Calu3 (cell line): ENCODE results near the gene NCOA4. TPM values are rescaled to one million over a fixed set of nuclear protein-coding genes. Genes with fewer than 3 reads are reported as not detected.
A peak's percentile ranks its signal among the peaks of the same experiment; 100 is the strongest.

Experiments used
- BruUV-seq: library from RNA; stranded (reverse); fragments of 400-500 nt; replicated peaks from 2 replicates; lab custom pipeline; 2021; lab: Mats Ljungman, UMichigan
- CTCF ChIA-PET: fragments of 300-600 bp; sonication (Branson Sonifier 250); formaldehyde crosslinking; loops from one replicate; lab custom pipeline; 2022; ENCODE audit warnings: antibody characterized with exemption; lab: Charles Lee
- DNase-seq: peaks from one replicate; pipeline ENCODE4 v3.0.0; 2022
- H3K27ac Mint-ChIP-seq: one replicate; pipeline ENCODE4 v1.8.0; 2022; ENCODE audit warnings: mixed read lengths; ENCODE audit not compliant: unreplicated experiment
- H3K27me3 Mint-ChIP-seq: one replicate; pipeline ENCODE4 v1.8.0; 2022; ENCODE audit warnings: mixed read lengths; ENCODE audit not compliant: unreplicated experiment
- H3K36me3 Mint-ChIP-seq: one replicate; pipeline ENCODE4 v1.8.0; 2022; ENCODE audit warnings: mild to moderate bottlenecking, moderate library complexity, mixed read lengths; ENCODE audit not compliant: insufficient read depth, unreplicated experiment
- H3K4me1 Mint-ChIP-seq: one replicate; pipeline ENCODE4 v1.8.0; 2022; ENCODE audit warnings: mild to moderate bottlenecking, low read depth, mixed read lengths; ENCODE audit not compliant: unreplicated experiment
- H3K4me3 Mint-ChIP-seq: one replicate; pipeline ENCODE4 v1.8.0; 2022; ENCODE audit warnings: mild to moderate bottlenecking, low read depth, moderate library complexity, mixed read lengths; ENCODE audit not compliant: unreplicated experiment
- H3K9me3 Mint-ChIP-seq: one replicate; pipeline ENCODE4 v1.8.0; 2022; ENCODE audit warnings: low read depth, mixed read lengths; ENCODE audit not compliant: unreplicated experiment
- intact Hi-C: fragments of 100-400 bp; cut with micrococcal nuclease; formaldehyde crosslinking; loops from one replicate; pipeline ENCODE4 v1.10.0; 2022; ENCODE audit not compliant: unreplicated experiment
- total RNA-seq: library from RNA; stranded (reverse); gene quantifications from 2 replicates; pipeline ENCODE4 v1.2.3, GENCODE V29; 2022
- TF ChIP-seq, protein P1 (sequence below): fragments of 200-600 bp; IDR thresholded peaks from one replicate; pipeline ENCODE4 v1.8.0; 2022; ENCODE audit warnings: antibody characterized with exemption; ENCODE audit not compliant: unreplicated experiment

Gene NCOA4
- total RNA-seq, 1 experiment from 2014 or later, result 77.3 TPM

DNA sequence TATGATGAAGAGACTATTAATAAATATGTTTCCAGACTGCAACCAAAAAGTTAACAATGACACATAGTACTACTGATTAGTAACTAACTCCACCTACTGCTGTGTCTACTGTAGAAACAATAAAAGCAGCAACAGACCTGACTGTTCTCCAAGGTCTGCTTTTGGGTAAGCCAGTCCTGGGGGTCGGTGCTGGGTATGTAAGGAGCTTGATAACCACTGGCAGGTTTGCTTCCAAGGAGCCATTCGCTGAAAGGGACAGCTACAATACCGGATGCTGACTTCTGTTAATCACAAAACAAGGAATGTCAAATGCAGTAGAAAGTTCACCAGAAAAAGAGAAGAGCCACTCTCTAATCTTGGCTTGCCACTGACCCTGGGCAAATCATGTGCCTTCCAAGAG, 17.7 kb downstream of the NCOA4 start:
- intact Hi-C loops, result no loop called here
- Mint-ChIP-seq H3K27ac (no peak overlapping the region), H3K4me1 (peaks cover 8% of the 10 kb centered on the region), H3K36me3 (peaks cover 54% of the 10 kb centered on the region), H3K4me3 (no peak overlapping the region), H3K9me3 (no peaks in the 10 kb centered on the region), H3K27me3 (no peaks in the 10 kb centered on the region)
- no TSS peak for BruUV-seq
- CTCF ChIA-PET, result no interaction called here
- TF ChIP-seq, protein P1, sequence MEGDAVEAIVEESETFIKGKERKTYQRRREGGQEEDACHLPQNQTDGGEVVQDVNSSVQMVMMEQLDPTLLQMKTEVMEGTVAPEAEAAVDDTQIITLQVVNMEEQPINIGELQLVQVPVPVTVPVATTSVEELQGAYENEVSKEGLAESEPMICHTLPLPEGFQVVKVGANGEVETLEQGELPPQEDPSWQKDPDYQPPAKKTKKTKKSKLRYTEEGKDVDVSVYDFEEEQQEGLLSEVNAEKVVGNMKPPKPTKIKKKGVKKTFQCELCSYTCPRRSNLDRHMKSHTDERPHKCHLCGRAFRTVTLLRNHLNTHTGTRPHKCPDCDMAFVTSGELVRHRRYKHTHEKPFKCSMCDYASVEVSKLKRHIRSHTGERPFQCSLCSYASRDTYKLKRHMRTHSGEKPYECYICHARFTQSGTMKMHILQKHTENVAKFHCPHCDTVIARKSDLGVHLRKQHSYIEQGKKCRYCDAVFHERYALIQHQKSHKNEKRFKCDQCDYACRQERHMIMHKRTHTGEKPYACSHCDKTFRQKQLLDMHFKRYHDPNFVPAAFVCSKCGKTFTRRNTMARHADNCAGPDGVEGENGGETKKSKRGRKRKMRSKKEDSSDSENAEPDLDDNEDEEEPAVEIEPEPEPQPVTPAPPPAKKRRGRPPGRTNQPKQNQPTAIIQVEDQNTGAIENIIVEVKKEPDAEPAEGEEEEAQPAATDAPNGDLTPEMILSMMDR, result no peak
- no peak for DNase-seq

DNA sequence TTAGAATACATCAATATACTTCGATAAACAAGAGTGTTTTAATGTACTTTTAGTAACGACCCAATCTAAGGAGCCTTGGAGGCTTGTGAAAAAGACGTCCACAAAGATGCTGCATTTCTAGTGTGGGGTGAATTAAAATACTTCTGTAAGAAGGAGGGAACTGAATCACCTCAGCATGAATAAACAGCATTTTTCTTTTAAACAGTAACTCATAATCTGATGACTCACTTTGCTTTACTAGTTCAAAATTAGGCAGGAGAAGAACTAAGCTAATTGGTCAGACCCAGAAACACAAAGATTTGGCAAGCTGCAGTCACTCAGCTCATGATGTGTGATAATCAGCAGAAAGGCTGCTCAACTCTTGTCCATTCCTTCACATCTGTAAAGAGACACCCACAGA, 24.2 kb downstream of the NCOA4 start:
- no peaks in the 10 kb centered on the region for H3K9me3 Mint-ChIP-seq
- CTCF ChIA-PET, result no interaction called here
- intact Hi-C loops, result no loop called here
- peaks cover 20% of the 10 kb centered on the region for H3K4me1 Mint-ChIP-seq
- H3K27me3 Mint-ChIP-seq, result no peaks in the 10 kb centered on the region
- no peak for DNase-seq
- TF ChIP-seq, protein P1, result no peak
- H3K36me3 Mint-ChIP-seq, result peaks cover 74% of the 10 kb centered on the region
- H3K4me3 Mint-ChIP-seq, result no peak overlapping the region
- peak overlapping the region; percentile 61 for H3K27ac Mint-ChIP-seq
- BruUV-seq, result no TSS peak

- H3K27ac Mint-ChIP-seq, result no peak overlapping the region
Observed at GRCh38 chr10:46005383-46005782, 25.0 kb downstream of the NCOA4 start.

DNA sequence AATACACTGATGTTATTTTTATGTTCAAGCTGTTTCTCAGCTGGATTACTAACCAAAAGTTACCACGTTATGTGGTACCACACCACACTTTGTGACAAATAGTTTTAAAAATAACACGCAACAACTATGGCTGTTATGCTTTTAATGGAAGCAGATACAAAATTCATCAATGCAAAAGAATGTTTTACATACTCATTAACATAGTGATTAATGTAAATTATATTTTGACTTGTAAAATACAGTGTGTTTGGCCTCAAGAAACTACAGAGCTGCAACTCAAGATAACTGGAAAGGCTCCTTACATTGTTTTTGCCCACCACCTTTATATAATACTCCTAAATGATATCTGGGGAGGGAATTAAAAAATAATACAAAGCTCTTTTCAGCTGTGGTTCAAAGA, 25.5 kb downstream of the NCOA4 start:
- intact Hi-C loops, result no loop called here
- Mint-ChIP-seq H3K36me3 (peaks cover 65% of the 10 kb centered on the region), H3K27ac (no peak overlapping the region), H3K4me3 (no peak overlapping the region), H3K9me3 (no peaks in the 10 kb centered on the region), H3K27me3 (no peaks in the 10 kb centered on the region), H3K4me1 (peaks cover 20% of the 10 kb centered on the region)
- DNase-seq, result no peak
- TF ChIP-seq, protein P1, result no peak
- no TSS peak for BruUV-seq
- CTCF ChIA-PET, result interaction anchor here (0.6 kb wide), 1 partner anchor 24 kb away, joined by 4 read pairs; no protein-coding TSS in a partner anchor

More at GRCh38 chr10:46005383-46005782, 25.0 kb downstream of the NCOA4 start:
- CTCF ChIA-PET, result no interaction called here
- no peaks in the 10 kb centered on the region for H3K27me3 Mint-ChIP-seq
- TF ChIP-seq, protein P1, result no peak
- peaks cover 20% of the 10 kb centered on the region for H3K4me1 Mint-ChIP-seq
- no peak overlapping the region for H3K4me3 Mint-ChIP-seq
- no peaks in the 10 kb centered on the region for H3K9me3 Mint-ChIP-seq
- no peak for DNase-seq
- intact Hi-C loops, result no loop called here
- TSS peak; percentile 36 for BruUV-seq
- H3K36me3 Mint-ChIP-seq, result peaks cover 65% of the 10 kb centered on the region
